Type B pancreatic cell (in vitro differentiated cells): ENCODE measurements around the gene MYO16. TPM values are rescaled to one million over a fixed set of nuclear protein-coding genes. Genes with fewer than 3 reads are reported as not detected.

Experiments used
- DNase-seq: peaks from one replicate; pipeline ENCODE4 v3.0.0; 2021; ENCODE audit warnings: mixed read lengths; ENCODE audit not compliant: unreplicated experiment; ENCODE audit errors: extremely low spot score
- H3K27ac Mint-ChIP-seq: 2 replicates; pipeline ENCODE4 v1.8.0; 2021; ENCODE audit warnings: mild to moderate bottlenecking, mixed read lengths
- H3K27me3 Mint-ChIP-seq: 2 replicates; pipeline ENCODE4 v1.8.0; 2021; ENCODE audit warnings: mixed read lengths
- H3K36me3 Mint-ChIP-seq: 2 replicates; pipeline ENCODE4 v1.8.0; 2021; ENCODE audit warnings: mixed read lengths
- H3K4me1 Mint-ChIP-seq: one replicate; pipeline ENCODE4 v1.8.0; 2021; ENCODE audit warnings: mixed read lengths; ENCODE audit not compliant: unreplicated experiment
- H3K4me3 Mint-ChIP-seq: 2 replicates; pipeline ENCODE4 v1.8.0; 2021; ENCODE audit warnings: mild to moderate bottlenecking, mixed read lengths
- H3K9me3 Mint-ChIP-seq: 2 replicates; pipeline ENCODE4 v1.8.0; 2021; ENCODE audit warnings: mixed read lengths
- CTCF ChIP-seq: fragments of 200-600 bp; sonication (generic); conservative IDR thresholded peaks from 2 replicates; pipeline ENCODE4 v1.5.0; 2021; ENCODE audit warnings: antibody characterized with exemption, mild to moderate bottlenecking
- total RNA-seq: library from RNA; stranded (reverse); gene quantifications from 2 replicates; pipeline ENCODE4 v1.2.1, GENCODE V29; 2021; ENCODE audit warnings: low replicate concordance

The MYO16 gene
- total RNA-seq, 1 donor from 2014 or later: 1.5 TPM

GRCh38 chr13:109154546-109154945 lies 525.1 kb downstream of the MYO16 start:
- Mint-ChIP-seq H3K4me1 (peaks cover 20% of the 10 kb centered on the region), H3K4me3 (no peak overlapping the region), H3K27me3 (no peaks in the 10 kb centered on the region), H3K9me3 (no peaks in the 10 kb centered on the region), H3K36me3 (no peaks in the 10 kb centered on the region), H3K27ac (no peak overlapping the region)
- DNase-seq: no peak
- TF ChIP-seq CTCF: no peak

DNA sequence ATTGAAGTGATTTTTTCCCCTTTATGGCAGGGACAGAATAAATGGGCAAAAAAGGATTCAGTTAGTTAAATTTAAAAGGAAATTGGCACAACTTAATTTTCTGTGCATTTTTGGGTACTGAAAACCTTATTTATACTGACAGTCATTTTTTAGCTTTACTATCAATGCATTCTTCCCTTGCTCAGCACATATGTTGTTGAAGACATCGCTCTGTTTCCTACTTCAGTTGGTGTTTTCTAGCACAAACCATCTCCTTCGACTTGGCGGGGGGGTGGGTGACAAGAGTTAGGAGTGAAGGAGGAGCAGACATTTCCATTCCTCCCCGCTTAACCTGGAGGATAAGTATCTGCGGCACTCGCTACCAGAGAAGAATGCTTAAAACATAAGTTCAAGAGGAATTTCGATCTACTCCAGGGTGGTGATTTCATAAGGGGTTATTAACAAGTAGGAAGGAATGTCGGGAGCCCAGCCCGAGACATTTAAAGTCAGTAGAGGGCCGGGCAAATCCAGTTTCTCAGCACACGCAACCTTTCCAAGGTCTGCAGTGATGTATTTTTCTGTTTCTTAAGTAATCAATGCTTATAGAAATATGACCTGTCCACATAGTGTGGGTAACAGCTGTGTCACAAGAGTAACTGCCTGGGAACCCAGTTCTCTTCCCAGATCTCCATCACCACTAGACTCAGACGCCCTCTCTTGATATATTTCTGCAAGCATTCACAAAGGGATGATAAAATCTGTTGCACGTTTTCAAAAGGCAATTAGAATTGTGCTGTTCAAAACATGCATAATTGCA lies 525.8 kb downstream of the MYO16 start:
- peak overlapping the region; percentile 46 for H3K27ac Mint-ChIP-seq
- no peak for TF ChIP-seq CTCF
- DNase-seq: no peak
- no peaks in the 10 kb centered on the region for H3K9me3 Mint-ChIP-seq
- no peaks in the 10 kb centered on the region for H3K27me3 Mint-ChIP-seq
- H3K4me1 Mint-ChIP-seq: peaks cover 20% of the 10 kb centered on the region
- no peak overlapping the region for H3K4me3 Mint-ChIP-seq
- H3K36me3 Mint-ChIP-seq: no peaks in the 10 kb centered on the region

- Mint-ChIP-seq H3K27ac (peak overlapping the region; percentile 15), H3K4me1 (peaks cover 20% of the 10 kb centered on the region), H3K27me3 (no peaks in the 10 kb centered on the region), H3K36me3 (no peaks in the 10 kb centered on the region), H3K4me3 (peak overlapping the region; percentile 8), H3K9me3 (no peaks in the 10 kb centered on the region)
- no peak for TF ChIP-seq CTCF
- DNase-seq: no peak
Measured at GRCh38 chr13:109156181-109156935, 526.9 kb downstream of the MYO16 start.

- TF ChIP-seq CTCF: no peak
- no peak overlapping the region for H3K4me3 Mint-ChIP-seq
- peaks cover 20% of the 10 kb centered on the region for H3K4me1 Mint-ChIP-seq
- DNase-seq: no peak
- H3K9me3 Mint-ChIP-seq: no peaks in the 10 kb centered on the region
- H3K27ac Mint-ChIP-seq: no peak overlapping the region
- no peaks in the 10 kb centered on the region for H3K27me3 Mint-ChIP-seq
- H3K36me3 Mint-ChIP-seq: no peaks in the 10 kb centered on the region
Measured at GRCh38 chr13:109157275-109157674, 527.9 kb downstream of the MYO16 start.

DNA sequence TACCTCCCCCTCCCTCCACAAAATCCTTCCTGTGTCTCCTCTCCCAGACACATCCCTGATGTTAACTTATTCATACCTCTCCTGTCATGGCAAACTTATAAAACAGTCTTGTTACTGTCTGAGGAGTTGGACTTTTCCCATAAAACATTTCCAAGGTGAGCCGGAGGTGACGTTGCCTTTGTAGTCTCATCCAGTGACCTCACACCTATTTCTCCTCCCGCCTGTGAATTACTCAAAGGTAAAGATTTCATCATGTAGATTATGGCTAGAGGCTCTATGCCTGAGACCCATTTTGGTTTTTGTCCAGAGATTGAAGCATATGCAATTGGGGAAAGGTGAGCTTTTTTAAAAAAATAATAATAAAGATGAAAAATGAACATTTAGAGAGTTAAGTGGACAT lies 529.0 kb downstream of the MYO16 start:
- Mint-ChIP-seq H3K4me1 (peaks cover 20% of the 10 kb centered on the region), H3K9me3 (no peaks in the 10 kb centered on the region), H3K4me3 (no peak overlapping the region), H3K27ac (no peak overlapping the region), H3K27me3 (no peaks in the 10 kb centered on the region), H3K36me3 (no peaks in the 10 kb centered on the region)
- DNase-seq: no peak
- TF ChIP-seq CTCF: no peak
